DMS153 treated with DMSO at 0.1 percent for 48 hours (cell line): ENCODE data around the gene MAGEF1.

Experiments
- DNase-seq: peaks from one replicate; lab custom pipeline; 2025; ENCODE audit not compliant: unreplicated experiment; lab: John Stamatoyannopoulos, UW

The MAGEF1 gene

DNA sequence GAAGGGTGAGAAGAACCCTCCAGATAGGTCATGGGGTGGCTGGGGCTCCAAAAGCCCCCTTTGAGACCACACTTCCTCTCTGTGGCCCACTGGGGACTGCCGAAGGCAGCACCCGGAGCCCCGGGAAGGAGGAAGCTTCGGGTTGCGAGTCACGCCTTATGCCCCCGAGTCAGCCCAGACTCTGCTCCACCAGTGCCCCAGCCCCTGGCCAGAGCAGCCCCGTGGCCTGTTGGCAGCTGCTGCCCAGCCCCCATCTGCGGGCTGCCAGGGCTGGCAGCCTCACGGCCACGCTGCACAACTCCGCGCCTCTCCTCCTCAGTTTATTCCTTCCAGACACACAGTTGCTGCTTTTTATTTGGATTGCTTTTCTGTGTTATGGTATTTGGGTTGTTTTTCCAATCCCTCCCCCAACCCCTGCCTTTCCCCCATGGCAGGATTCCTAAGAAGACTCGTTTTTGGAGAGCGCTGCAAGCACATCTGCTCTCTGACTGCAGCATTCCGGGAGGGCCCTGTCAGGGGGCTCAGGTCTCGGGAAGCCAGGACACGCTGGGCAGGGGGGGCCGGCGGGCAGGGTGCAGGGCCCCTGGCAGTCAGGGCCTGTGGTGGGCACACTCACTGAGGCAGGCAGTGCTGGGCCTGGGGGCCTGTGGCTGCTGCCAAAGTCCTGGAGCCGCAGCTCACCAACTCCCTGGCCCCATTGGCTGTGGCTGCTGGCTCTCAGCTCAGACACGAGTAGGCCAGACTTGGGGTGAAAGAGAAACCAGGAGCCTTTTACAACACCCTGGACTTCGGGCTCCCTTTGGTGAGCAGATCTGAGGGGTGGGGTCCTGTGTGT is 20.2 kb downstream of the MAGEF1 start:
- no peak for DNase-seq

DNA sequence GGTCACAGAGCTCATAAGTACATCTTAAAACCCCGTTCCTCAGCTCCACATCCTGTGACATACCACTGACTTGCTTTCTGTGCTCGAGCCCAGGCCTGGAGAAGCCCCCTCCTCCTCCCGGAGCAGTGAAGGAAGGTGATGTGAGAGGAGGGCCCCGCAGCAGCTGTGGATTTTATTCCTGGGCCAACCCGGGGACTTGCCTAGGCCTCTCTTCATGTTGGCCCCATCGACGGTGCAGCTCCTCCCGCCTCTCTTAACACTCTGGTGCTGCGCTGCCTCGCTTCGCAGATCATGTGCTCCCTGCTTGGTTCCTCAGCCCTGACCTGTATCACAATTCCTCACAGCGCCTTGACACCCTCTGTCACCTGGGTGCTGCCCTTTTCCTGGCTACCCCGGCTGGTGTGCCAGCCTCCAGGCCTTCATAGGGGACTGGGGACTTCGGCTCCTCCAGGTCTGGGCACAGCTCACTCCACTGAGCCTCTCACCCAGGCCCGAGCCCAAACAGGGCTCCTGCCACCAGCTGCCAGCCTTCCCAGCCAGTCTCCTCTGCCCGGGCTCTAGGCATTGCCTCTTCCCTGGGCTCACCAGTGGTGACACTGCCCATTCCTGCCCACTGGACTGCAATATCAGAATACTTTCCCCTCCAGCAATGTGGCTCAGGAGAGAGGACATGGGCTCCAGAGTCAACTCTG is 21.5 kb downstream of the MAGEF1 start:
- DNase-seq, result no peak

DNA sequence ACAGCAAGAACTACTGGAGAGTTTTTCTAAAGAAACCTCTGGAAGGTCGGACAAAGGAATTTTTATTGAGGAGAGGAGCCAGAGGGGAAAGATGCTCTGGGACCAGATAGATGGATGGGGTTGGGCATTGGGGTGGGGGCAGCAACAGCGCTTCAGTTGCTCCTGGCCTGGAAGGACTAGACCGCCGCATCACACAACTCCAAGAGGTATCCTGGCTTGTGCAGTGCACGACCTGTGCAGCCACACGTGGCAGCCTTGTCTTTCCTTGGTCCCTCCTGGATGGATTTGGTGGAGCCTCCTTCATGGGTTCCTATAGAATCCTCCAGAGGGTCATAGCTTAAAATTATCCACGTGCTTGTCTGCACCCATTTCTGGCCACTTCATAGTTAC is 23.0 kb downstream of the MAGEF1 start:
- DNase-seq, result no peak

DNA sequence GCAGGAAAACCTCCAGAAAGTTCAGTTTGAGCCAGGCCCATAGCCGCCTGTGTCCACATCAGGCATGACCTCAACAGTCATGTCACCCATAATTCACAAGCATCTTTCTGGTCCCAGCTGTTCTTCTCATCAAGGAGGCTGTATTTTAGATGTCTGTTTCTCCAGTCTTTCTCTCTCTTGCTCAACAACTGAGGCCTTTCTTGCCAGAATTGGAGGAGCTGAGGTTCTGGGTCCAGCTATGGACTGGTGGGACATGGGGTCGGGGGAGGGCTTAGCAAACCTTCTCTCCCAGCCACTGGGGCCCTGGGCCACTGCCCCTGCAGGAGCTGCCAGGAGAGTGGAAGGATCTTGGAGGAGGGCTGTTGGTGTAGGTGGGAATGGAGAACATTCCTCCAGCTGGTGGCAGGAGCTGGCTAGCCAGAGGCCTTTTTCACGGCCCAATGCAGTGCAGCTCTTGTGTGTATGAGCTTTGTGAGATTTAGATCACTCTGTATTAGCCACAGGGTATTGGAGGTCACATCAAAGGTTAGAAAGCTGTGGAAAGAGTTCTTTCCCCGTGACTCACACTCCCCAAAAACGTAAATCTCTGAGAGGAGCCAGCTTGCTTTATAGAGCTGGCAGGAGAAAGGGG is 23.5 kb downstream of the MAGEF1 start:
- no peak for DNase-seq

DNA sequence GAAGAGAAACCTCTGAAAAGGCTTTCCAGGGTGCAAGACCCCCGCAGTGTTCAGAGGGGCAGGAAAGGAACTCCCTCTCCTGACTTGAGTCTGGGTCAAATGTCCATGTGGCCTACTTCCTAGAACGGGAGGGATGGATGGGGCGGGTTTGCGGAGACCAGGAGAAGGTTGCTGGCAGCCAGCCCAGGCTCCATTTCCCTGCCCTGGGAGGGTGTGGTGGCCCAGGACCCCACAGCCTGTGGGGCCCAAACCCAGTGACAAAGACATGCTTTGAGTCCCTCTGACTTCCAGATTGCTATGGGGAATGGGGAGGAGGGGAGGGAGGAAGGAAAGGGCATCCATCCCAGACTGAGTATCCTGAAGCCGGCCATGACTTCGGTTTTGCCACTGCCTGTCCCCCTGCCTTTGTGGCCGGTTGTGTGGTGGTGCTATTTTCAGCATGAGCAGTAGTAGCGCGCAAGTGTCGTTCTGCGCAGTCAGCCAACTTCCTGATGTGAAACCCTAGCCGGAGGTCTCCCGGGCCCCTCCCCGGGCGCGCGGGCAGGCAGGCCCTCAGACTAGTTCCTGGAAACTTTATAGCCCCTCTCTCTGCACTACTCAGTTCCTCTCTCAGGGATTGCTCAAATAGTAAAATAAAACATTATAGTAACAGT is 24.4 kb downstream of the MAGEF1 start:
- DNase-seq, result no peak

DNA sequence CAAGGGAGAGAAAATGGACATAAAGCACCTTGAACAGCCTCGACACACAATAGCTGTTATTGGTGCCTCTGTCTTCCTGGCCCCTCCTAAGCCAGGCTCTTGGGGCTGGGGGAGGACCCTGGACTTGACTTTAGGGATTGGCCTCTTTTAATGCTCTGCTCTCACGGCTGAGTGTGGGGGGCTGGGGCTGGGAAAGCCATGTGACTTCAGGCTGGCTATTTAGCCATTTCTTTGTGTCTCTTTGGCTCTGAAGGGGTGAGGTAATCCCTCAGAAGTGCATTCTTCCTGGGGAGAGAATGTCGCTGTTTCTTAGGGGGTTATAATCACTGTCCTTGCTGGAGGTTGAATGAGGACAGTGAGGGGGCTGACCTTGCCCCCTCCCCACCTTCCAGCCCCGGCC is 26.2 kb downstream of the MAGEF1 start:
- DNase-seq, result no peak

DNA sequence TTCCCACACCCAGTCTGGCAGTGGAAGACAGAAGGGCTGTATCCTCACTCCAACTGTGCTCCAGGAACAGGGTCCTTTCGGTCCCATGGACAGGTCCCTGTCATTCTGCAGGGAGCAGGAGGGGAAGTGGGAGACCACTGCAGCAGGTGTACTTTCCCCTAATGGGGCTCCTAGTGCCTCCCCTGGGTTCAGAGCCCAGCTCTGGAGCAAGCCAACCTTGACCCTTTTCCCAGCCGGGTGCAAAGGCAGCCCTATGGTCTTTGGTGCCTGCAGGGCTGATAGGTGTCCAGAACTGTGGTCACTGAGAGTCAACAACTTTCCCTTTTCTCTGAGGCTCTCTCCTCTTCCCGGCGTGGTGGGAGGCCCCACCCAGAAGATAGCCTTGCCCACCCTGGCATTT is 26.8 kb downstream of the MAGEF1 start:
- DNase-seq, result no peak

DNA sequence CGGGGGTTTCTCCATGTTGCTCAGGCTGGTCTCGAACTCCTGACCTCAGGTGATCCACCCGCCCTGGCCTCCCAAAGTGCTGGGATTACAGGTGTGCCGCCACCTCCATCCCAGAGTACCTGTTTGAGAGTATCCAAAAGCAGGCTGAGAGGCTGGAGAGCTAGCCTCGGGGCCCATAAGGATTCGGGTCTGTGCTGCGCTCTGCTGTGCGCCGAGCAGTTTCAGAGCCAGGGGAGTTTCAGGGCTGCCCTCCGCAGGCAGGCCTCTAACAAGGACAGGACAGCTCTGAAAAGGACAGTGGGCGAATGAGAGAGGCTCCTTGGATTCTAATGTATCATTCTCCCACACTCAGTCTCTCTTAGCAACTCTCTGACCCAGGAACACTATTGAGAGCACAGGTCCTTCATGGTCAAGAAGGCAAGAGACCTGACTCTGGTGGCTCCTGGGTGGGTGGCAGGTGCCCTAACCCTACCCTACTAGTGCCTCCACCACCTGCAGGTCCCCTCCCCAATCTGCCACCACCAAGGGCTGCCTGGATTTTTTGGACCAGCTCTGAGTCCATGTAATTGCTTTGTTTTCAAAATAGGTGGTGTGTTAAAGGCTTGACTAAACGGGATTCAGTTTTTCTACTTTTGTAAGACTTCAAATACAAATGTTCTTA is 27.8 kb downstream of the MAGEF1 start:
- no peak for DNase-seq

- DNase-seq, result no peak
Observed at GRCh38 chr3:184683234-184683633, 28.6 kb downstream of the MAGEF1 start.

GRCh38 chr3:184682671-184683070 is 29.2 kb downstream of the MAGEF1 start:
- DNase-seq, result no peak

DNA sequence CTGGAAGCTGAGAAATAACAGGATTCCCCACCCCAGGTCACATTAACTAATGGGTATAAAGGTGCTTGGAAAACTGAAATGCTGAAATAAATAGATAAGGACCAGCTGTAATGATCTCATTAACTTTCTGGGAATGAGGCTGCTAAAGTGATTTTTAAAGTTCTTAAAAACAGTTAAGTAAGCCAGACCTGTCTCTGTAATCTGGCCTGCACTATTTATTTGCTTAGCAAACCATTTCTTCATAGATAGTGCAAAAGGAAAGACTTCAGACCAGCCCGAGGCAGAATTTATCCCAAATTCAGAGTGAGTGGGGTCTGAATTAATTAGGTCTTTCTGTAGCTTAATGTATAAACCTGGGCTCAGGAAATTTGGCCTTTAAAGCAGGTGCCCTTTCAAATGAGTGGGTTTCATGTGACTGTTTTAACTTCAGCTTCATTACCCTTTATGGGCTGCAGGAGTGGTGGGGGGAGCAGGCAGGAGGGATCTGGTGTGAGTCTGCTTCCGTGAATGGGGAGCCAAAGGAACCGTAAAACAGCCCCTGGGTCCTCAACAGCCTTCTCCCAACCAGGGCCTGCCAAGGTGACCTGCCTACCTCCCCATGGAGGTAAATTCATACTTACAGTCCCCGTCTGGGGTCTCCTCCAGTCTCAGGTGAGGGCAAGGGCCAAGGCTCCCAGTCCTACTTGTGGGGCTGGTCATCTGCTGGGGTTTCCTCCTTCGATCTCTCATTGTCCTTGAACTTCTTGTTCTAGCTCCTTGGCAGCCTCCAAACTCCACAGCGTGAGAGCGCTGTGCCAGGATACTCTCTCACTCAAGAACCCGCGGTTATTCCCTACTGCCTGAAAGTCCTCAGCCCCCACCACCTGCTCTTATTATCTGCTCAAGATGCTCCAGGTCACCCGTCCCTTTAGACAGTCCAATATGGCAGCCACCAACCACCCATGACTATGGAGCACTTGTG is 31.2 kb downstream of the MAGEF1 start:
- DNase-seq, result no peak

DNA sequence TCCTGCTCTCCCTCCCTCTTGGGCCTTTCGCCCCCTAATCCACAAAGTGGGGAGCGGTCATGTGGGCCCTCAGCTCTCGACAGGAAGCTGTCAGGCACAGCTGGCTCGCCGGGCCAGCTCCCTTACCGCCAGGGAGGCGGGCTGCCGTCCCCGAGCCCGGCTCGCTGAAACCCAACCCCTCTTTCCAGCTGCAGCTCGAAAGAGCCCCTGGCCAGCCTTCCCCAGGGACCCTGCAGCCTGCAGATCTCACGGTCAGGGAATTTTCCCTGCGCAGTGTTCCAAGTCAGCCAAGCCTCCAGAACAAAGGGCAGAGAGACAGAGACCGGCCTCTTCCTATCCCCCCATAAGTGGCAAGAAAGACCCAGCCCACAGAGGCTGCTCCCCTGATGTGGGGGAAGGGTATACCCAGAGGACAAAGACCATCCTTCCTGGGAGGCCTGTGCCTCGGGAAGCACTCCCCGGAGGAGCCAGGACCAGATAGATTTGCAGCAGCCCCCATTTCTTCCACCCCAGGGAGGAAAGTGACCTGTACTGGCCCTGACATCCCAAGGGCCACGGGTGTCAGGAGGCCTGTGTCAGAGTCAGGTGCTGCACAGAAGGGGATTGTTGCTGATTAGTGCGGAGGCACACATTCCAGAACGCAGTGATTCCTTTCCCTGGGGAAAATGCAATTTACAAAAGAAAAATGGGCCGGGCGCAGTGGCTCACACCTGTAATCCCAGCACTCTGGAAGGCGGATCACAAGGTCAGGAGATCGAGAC is 32.6 kb downstream of the MAGEF1 start:
- no peak for DNase-seq

DNA sequence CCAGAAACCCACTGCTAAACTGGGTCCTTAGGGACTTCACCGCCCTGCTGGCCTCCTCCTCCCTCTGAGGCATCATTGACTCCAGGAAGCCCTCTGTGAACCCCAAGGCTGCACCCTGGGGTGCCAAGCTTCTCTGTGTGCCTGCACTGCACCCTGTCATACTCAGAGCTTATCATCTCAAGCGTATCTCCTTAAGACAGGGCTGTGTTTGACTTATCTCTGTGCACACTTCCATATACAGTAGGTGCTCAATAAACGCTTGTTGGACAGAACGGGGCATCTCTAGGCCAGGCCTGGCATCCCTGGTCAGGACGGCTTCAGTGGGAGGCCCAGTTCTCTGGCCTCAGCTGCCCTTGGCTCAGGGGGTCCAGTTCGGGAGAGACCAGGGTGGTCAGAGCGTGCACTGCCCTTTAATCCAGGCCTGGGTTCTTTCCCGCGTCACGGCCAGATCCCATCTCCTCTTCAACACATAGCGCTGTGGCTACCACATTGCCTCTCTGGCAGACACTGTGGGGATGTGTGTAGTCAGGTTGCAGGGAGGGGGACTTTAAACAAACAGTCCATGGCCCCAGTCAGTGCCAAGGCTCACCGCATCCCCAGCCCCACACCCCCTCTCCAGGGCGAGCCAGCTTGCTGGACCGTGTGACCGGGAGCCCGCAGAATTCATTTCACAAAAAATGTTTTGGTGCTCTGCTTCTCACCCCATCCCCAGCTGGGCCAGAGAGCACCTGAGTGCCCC is 33.4 kb downstream of the MAGEF1 start:
- DNase-seq, result no peak

DNA sequence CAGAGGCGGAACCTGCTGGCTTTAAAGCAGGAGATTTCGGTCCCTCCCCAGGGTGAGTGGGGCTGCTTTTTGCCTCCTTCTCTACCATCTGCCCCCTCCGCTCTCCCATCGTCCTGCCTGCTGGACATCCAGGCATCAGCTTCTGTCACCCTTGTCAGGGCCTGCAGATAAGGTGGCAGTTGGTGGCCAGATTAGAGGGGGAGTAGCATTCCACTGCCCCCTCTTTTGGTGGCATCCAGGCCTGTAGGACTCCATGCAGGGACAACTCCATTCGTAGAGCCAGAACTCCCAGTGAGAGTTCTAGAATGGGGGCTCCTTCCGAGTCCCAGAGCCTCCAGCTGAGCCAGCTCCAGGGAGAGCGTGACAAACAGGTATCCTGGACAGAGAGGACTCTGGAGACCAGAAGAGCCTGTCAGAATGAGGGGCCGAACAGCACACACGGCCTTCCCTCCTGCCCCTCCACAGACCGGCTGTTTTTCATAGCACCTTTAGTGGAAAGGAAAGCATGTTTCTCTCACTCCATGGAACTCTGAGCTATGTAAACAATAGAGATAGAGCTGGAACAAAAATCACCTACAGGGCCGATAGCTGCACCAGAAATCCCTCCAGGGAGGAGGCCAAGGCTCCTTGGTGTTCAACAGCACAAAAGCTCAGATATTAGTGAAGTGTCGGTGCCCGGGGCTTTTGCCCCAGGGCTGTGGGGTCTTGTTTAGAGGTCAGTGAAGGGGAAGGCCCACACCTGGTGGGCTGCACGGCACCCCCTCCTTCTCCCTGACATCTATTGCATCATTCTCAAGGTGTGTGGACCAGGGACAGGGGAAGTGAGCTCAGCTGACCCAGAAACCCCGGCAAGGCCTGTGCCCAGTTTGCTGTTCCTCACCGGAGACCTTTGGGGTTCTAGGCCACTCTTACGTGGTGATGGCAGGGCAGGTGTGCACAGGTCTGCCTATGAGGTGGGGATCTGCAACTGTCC is 34.2 kb downstream of the MAGEF1 start:
- DNase-seq, result no peak

- DNase-seq, result no peak
Observed at GRCh38 chr3:184676927-184677326, 34.9 kb downstream of the MAGEF1 start.

DNA sequence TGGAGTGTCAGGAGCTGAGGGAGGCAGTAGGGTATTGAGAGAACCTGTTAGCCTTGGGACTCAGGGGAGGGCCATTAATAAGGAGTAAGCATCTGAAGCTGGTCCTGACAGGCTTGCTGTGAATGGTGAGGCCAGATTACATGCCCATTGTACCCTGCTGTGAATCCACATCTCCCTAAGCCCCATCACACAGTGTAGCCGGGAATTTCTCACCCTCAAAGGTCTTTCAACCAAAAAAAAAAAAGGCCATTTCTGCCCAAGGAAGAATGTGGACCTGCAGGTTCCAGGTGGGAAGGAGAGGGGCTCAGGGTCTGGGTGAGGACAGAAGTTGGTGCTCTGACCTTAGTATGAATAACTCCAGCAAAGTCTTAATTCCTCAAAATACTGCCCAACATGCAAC is 37.2 kb downstream of the MAGEF1 start:
- no peak for DNase-seq
